ENCODE data around the gene TBC1D21. TPM values are rescaled to one million over a fixed set of nuclear protein-coding genes. Genes with fewer than 3 reads are reported as not detected.
A peak's percentile ranks its signal among the peaks of the same experiment; 100 is the strongest.

The TBC1D21 gene
- total RNA-seq, 2 experiments from 2014 or later = not detected

- H3K4me1 ChIP-seq (ENCODE audit: insufficient read depth, low read length) = peaks cover 5% of the 10 kb centered on the region
- Mint-ChIP-seq H3K27ac (no peak overlapping the region), H3K4me1 (ENCODE audit: low read depth) (no peaks in the 10 kb centered on the region), H3K36me3 (ENCODE audit: low read depth) (no peaks in the 10 kb centered on the region), H3K4me3 (no peak overlapping the region), H3K9me3 (no peaks in the 10 kb centered on the region), H3K27me3 (peaks cover 4% of the 10 kb centered on the region)
- intact Hi-C loops (cut with DNase I, micrococcal nuclease) = loop anchor here in 1 of 2 experiments (1.0 kb wide), 1 partner anchor 67 kb away; no protein-coding TSS in a partner anchor
- ChIA-PET POLR2A (no interaction called here), CTCF (interaction anchor here (1.7 kb wide), 2 partner anchors 10 to 30 kb away, joined by 7 to 11 read pairs; no protein-coding TSS in a partner anchor)
- ATAC-seq (ENCODE audit: poor library complexity) = peak; percentile 85
- no peak overlapping the region for H3K4me3 ChIP-seq (ENCODE audit: low read length)
- no peaks in the 10 kb centered on the region for H3K36me3 ChIP-seq (ENCODE audit: insufficient read depth, low read length)
- H3K9me3 ChIP-seq (ENCODE audit: control insufficient read depth in 1 of 2, insufficient read depth in 1 of 2, low read length in 2 of 2) = peaks cover 0 to under 1% of the 10 kb centered on the region in 2 experiments
- no peak overlapping the region for H3K27ac ChIP-seq (ENCODE audit: low read depth in 1 of 2, low read length in 2 of 2)
- peak; percentile 16 to 79 (median 35) for DNase-seq
- TF ChIP-seq CTCF (IDR thresholded peaks at IDR 0.05) = peak; percentile 65
- H3K27me3 ChIP-seq (ENCODE audit: control insufficient read depth in 1 of 2, insufficient read depth in 2 of 2, low read length in 2 of 2) = no peaks in the 10 kb centered on the region
Measured at GRCh38 chr15:73897441-73898261, 24.3 kb downstream of the TBC1D21 start.

- Histone ChIP-seq H3K4me1 (ENCODE audit: insufficient read depth, low read length) (peaks cover 5% of the 10 kb centered on the region), H3K4me3 (ENCODE audit: low read length) (no peak overlapping the region), H3K9me3 (ENCODE audit: control insufficient read depth in 1 of 2, insufficient read depth in 1 of 2, low read length in 2 of 2) (no peaks in the 10 kb centered on the region), H3K27me3 (ENCODE audit: control insufficient read depth in 1 of 2, insufficient read depth in 2 of 2, low read length in 2 of 2) (no peaks in the 10 kb centered on the region), H3K27ac (ENCODE audit: low read depth in 1 of 2, low read length in 2 of 2) (no peak overlapping the region), H3K36me3 (ENCODE audit: insufficient read depth, low read length) (no peaks in the 10 kb centered on the region)
- H3K4me1 Mint-ChIP-seq (ENCODE audit: low read depth) = no peaks in the 10 kb centered on the region
- no peak for TF ChIP-seq CTCF (IDR thresholded peaks at IDR 0.05)
- H3K36me3 Mint-ChIP-seq (ENCODE audit: low read depth) = no peaks in the 10 kb centered on the region
- intact Hi-C loops (cut with DNase I, micrococcal nuclease) = no loop called here
- DNase-seq (no peak), ATAC-seq (ENCODE audit: poor library complexity) (no peak)
- no peak overlapping the region for H3K27ac Mint-ChIP-seq
- CTCF ChIA-PET = no interaction called here
- no peaks in the 10 kb centered on the region for H3K27me3 Mint-ChIP-seq
- POLR2A ChIA-PET = no interaction called here
- no peaks in the 10 kb centered on the region for H3K9me3 Mint-ChIP-seq
- no peak overlapping the region for H3K4me3 Mint-ChIP-seq
Measured at GRCh38 chr15:73899197-73900094, 26.1 kb downstream of the TBC1D21 start.

GRCh38 chr15:73900095-73900712 is 26.8 kb downstream of the TBC1D21 start:
- CTCF ChIA-PET = interaction anchor here (1.6 kb wide), 1 partner anchor 28 kb away, joined by 6 read pairs; no protein-coding TSS in a partner anchor
- Histone ChIP-seq H3K4me3 (ENCODE audit: low read length) (no peak overlapping the region), H3K27ac (ENCODE audit: low read depth in 1 of 2, low read length in 2 of 2) (no peak overlapping the region), H3K36me3 (ENCODE audit: insufficient read depth, low read length) (no peaks in the 10 kb centered on the region), H3K27me3 (ENCODE audit: control insufficient read depth in 1 of 2, insufficient read depth in 2 of 2, low read length in 2 of 2) (no peaks in the 10 kb centered on the region), H3K4me1 (ENCODE audit: insufficient read depth, low read length) (peaks cover 5% of the 10 kb centered on the region), H3K9me3 (ENCODE audit: control insufficient read depth in 1 of 2, insufficient read depth in 1 of 2, low read length in 2 of 2) (no peaks in the 10 kb centered on the region)
- H3K36me3 Mint-ChIP-seq (ENCODE audit: low read depth) = no peaks in the 10 kb centered on the region
- TF ChIP-seq CTCF (IDR thresholded peaks at IDR 0.05) = no peak
- no peaks in the 10 kb centered on the region for H3K27me3 Mint-ChIP-seq
- intact Hi-C loops (cut with DNase I, micrococcal nuclease) = no loop called here
- POLR2A ChIA-PET = no interaction called here
- H3K27ac Mint-ChIP-seq = no peak overlapping the region
- ATAC-seq (ENCODE audit: poor library complexity) (no peak), DNase-seq (no peak)
- H3K9me3 Mint-ChIP-seq = no peaks in the 10 kb centered on the region
- no peaks in the 10 kb centered on the region for H3K4me1 Mint-ChIP-seq (ENCODE audit: low read depth)
- H3K4me3 Mint-ChIP-seq = no peak overlapping the region

Measured in CD4-positive, alpha-beta T cell (primary cell).